HEK293T (cell line): ENCODE data around the gene POLA1.

Experiments
- CTCF ChIA-PET: fragments of 350-600 bp; formaldehyde crosslinking; extraction: SDS; loops from one replicate; lab custom pipeline; 2021; ENCODE audit warnings: antibody characterized with exemption, inconsistent platforms; lab: Yijun Ruan, JAX
- POLR2A ChIA-PET: fragments of 350-600 bp; formaldehyde crosslinking; extraction: SDS; loops from one replicate; lab custom pipeline; 2020; ENCODE audit warnings: antibody characterized with exemption, inconsistent platforms; lab: Yijun Ruan, JAX
- DNase-seq: peaks from one replicate; pipeline ENCODE4 v3.0.0; 2012; ENCODE audit warnings: mixed read lengths; ENCODE audit errors: extremely low spot score
- ARNT ChIP-seq: fragments of 450-650 bp; IDR thresholded peaks from 2 replicates; pipeline ENCODE4 v1.6.1; 2017; ENCODE audit warnings: mild to moderate bottlenecking
- BHLHE40 ChIP-seq: fragments of 450-650 bp; IDR thresholded peaks from 2 replicates; pipeline ENCODE4 v1.6.1; 2016; ENCODE audit warnings: mild to moderate bottlenecking, moderate library complexity, borderline replicate concordance
- CTBP1 ChIP-seq: fragments of 450-650 bp; IDR thresholded peaks from 2 replicates; pipeline ENCODE4 v1.6.1; 2016; ENCODE audit warnings: borderline replicate concordance
- ELF4 ChIP-seq: fragments of 450-650 bp; IDR thresholded peaks from 2 replicates; pipeline ENCODE4 v1.6.1; 2017; ENCODE audit warnings: antibody characterized with exemption
- FOXA1 ChIP-seq: fragments of 450-650 bp; IDR thresholded peaks from 2 replicates; pipeline ENCODE4 v1.6.1; 2016; ENCODE audit warnings: mild to moderate bottlenecking
- FOXK2 ChIP-seq: fragments of 450-650 bp; IDR thresholded peaks from 2 replicates; pipeline ENCODE4 v1.6.1; 2016; ENCODE audit warnings: mild to moderate bottlenecking
- FOXM1 ChIP-seq: fragments of 450-650 bp; IDR thresholded peaks from 2 replicates; pipeline ENCODE4 v1.6.1; 2017; ENCODE audit warnings: mild to moderate bottlenecking, borderline replicate concordance
- HDGF ChIP-seq: fragments of 450-650 bp; IDR thresholded peaks from 2 replicates; pipeline ENCODE4 v1.6.1; 2017; ENCODE audit warnings: antibody characterized with exemption, borderline replicate concordance
- L3MBTL2 ChIP-seq: fragments of 450-650 bp; conservative IDR thresholded peaks from 2 replicates; pipeline ENCODE4 v1.6.1; 2016; ENCODE audit warnings: mild to moderate bottlenecking
- LEF1 ChIP-seq: fragments of 450-650 bp; IDR thresholded peaks from 2 replicates; pipeline ENCODE4 v1.6.1; 2017; ENCODE audit warnings: mild to moderate bottlenecking, borderline replicate concordance
- NFRKB ChIP-seq: fragments of 450-650 bp; IDR thresholded peaks from 2 replicates; pipeline ENCODE4 v1.6.1; 2016; ENCODE audit warnings: mild to moderate bottlenecking, moderate library complexity
- PKNOX1 ChIP-seq: fragments of 450-650 bp; IDR thresholded peaks from 2 replicates; pipeline ENCODE4 v1.6.1; 2016
- SP1 ChIP-seq: fragments of 450-650 bp; IDR thresholded peaks from 2 replicates; pipeline ENCODE4 v1.6.1; 2017
- SUZ12 ChIP-seq: fragments of 450-650 bp; IDR thresholded peaks from 2 replicates; pipeline ENCODE4 v1.6.1; 2016; ENCODE audit warnings: mild to moderate bottlenecking
- TARDBP ChIP-seq: fragments of 450-650 bp; IDR thresholded peaks from 2 replicates; pipeline ENCODE4 v1.6.1; 2016
- ZNF384 ChIP-seq: fragments of 450-650 bp; IDR thresholded peaks from 2 replicates; pipeline ENCODE4 v1.6.1; 2016

The POLA1 gene

GRCh38 chrX:25026576-25026975 lies 332.9 kb downstream of the POLA1 start:
- TF ChIP-seq FOXK2 (no peak), ZNF384 (no peak), LEF1 (no peak), NFRKB (no peak), FOXM1 (no peak), FOXA1 (no peak), CTBP1 (no peak), PKNOX1 (no peak), ELF4 (no peak), TARDBP (no peak), L3MBTL2 (no peak), ARNT (no peak), SP1 (no peak), BHLHE40 (no peak), SUZ12 (no peak)
- POLR2A ChIA-PET, result no interaction called here
- CTCF ChIA-PET, result no interaction called here
- DNase-seq, result no peak

GRCh38 chrX:25028726-25029125 lies 335.0 kb downstream of the POLA1 start:
- no peak for DNase-seq
- ChIA-PET POLR2A (no interaction called here), CTCF (interaction anchor here (0.6 to 0.7 kb wide), 2 partner anchors 8 to 665 kb away, joined by 3 read pairs; no protein-coding TSS in a partner anchor)
- no peak for TF ChIP-seq ZNF384
- TF ChIP-seq SP1, result no peak
- no peak for TF ChIP-seq TARDBP
- TF ChIP-seq ELF4, result no peak
- no peak for TF ChIP-seq FOXA1
- TF ChIP-seq PKNOX1, result no peak
- no peak for TF ChIP-seq BHLHE40
- TF ChIP-seq LEF1, result no peak
- TF ChIP-seq FOXK2, result no peak
- TF ChIP-seq ARNT, result no peak
- no peak for TF ChIP-seq SUZ12
- TF ChIP-seq L3MBTL2, result no peak
- no peak for TF ChIP-seq CTBP1

GRCh38 chrX:25029288-25029825 lies 335.6 kb downstream of the POLA1 start:
- DNase-seq, result no peak
- no peak for TF ChIP-seq TARDBP
- TF ChIP-seq FOXA1, result no peak
- no peak for TF ChIP-seq ZNF384
- TF ChIP-seq HDGF, result no peak
- no peak for TF ChIP-seq SP1
- TF ChIP-seq BHLHE40, result no peak
- TF ChIP-seq FOXK2, result no peak
- no peak for TF ChIP-seq SUZ12
- TF ChIP-seq ELF4, result no peak
- TF ChIP-seq PKNOX1, result no peak
- TF ChIP-seq NFRKB, result no peak
- no peak for TF ChIP-seq ARNT
- no peak for TF ChIP-seq CTBP1
- no peak for TF ChIP-seq LEF1
- no peak for TF ChIP-seq FOXM1
- no peak for TF ChIP-seq L3MBTL2
- ChIA-PET CTCF (no interaction called here), POLR2A (no interaction called here)

- ChIA-PET CTCF (no interaction called here), POLR2A (no interaction called here)
- TF ChIP-seq HDGF (no peak), PKNOX1 (no peak)
- DNase-seq, result no peak
Measured at GRCh38 chrX:25034889-25035288, 341.2 kb downstream of the POLA1 start.

GRCh38 chrX:25039036-25039435 lies 345.3 kb downstream of the POLA1 start:
- TF ChIP-seq L3MBTL2 (no peak), FOXA1 (no peak)
- CTCF ChIA-PET, result interaction anchor here (0.6 kb wide), 1 partner anchor 751 kb away, joined by 6 read pairs; no protein-coding TSS in a partner anchor
- POLR2A ChIA-PET, result no interaction called here
- no peak for DNase-seq

- CTCF ChIA-PET, result no interaction called here
Measured at GRCh38 chrX:25043192-25043591, 349.5 kb downstream of the POLA1 start.

More at GRCh38 chrX:25043192-25043591, 349.5 kb downstream of the POLA1 start:
- no peak for DNase-seq
- POLR2A ChIA-PET, result no interaction called here
- no peak for TF ChIP-seq FOXM1
- TF ChIP-seq PKNOX1, result no peak
- TF ChIP-seq NFRKB, result no peak
- no peak for TF ChIP-seq CTBP1
- TF ChIP-seq BHLHE40, result no peak
- TF ChIP-seq FOXA1, result no peak
- no peak for TF ChIP-seq L3MBTL2
- no peak for TF ChIP-seq ELF4
- TF ChIP-seq FOXK2, result no peak
- TF ChIP-seq ARNT, result no peak
- no peak for TF ChIP-seq SUZ12
- TF ChIP-seq ZNF384, result no peak
- TF ChIP-seq TARDBP, result no peak
- no peak for TF ChIP-seq HDGF
- TF ChIP-seq SP1, result no peak
- TF ChIP-seq LEF1, result no peak
